HG02759 (cell line): ENCODE measurements around the gene RNF150.
A peak's percentile ranks its signal among the peaks of the same experiment; 100 is the strongest.
"Not testable (repeated sequence)": the region's sequence is repeated elsewhere in the genome, so short reads cannot be mapped to it uniquely, and the experiment has no call there.

Experiments used
- ATAC-seq: cut with Tn5 transposase; IDR thresholded peaks from one replicate; pipeline ENCODE4 v1.9.1; 2021; ENCODE audit warnings: mild to moderate bottlenecking, moderate library complexity; ENCODE audit not compliant: unreplicated experiment

Gene RNF150

DNA sequence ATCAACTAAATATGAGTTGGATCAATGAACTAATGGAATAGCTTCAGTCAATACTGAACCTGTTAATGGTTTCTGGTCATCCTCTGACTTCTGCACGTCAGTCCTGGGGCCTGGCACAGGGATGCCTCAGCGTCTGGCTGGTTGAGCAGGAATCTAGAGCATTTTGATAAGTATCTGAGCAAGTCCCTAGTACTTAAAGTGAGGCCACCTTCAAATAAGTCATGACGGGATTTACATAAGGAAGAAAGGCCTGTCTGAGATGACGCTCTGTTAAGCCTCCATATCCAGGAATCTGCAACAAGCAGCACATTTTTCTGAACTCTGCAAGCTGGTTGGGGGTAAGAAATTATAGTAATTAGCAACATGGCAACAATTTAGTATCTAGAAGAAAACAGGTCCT lies 293.9 kb downstream of the RNF150 start:
- ATAC-seq, result no peak

DNA sequence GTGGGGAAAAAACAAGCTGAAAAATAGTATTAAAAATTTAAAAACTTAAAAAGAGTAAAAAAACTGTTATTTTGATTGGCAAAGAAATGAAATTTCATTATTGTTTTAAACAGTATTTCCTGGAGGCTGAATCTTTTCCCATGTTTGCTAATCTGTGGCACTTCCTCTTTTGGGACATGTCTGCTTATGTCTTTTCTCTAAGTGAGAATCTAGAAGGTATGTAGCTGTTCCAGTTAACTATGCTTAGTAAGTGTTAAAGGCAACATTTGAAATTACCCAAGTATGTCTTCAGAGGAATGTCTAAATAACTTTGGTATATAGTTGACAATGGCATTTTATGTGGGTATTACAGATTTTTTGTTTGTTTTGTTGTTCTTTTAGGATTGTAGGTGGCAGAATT lies 295.5 kb downstream of the RNF150 start:
- ATAC-seq, result no peak

DNA sequence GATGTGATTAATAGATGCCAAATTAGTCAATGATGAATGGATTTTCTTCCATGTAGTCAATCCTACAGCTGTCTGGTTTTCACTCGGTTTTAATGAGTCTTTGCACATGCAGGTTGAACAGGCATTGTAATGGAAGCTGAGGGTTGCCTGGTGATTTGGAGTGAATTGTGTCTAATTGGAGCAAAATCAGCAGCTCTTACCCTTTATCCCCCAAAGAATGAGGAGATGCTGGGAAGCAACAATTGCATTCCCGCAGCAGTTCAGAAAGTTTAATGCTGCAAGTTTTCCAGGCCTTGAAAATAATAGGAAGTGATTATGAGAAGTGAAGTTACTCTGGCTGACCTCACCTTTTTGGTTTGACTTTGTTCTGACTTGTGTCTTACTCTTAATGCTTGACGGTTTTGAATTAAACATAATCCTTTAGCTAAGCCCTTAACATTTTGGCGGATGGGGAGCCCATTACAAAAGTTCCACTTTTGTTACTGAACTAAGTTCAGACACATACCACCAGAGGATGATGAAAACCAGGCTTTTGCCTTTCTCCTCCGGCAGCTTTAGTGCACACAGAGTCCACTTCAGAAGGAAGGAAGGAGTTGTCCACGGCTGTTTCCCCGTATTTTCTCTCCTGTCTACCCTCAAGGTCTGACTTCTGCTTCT lies 298.3 kb downstream of the RNF150 start:
- ATAC-seq, result no peak

DNA sequence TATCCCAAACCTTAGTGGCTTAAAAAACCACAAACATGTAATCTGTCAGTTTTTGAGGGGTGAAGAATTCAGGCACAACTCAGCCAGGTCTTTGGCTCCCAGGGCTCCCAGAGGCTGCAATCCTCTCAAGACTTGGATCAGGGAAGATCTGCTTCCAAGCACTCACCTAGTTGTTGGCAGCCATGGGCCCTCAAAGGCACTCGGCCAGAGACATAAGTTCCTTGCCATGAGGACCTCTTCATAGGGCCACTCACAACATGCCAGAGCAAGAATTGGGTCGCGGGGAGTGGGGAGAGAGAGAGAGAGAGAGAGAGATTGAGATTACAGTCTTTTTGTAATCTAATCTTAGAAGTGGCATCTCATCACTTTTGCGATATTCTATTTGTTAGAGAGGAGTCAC lies 300.0 kb downstream of the RNF150 start:
- ATAC-seq, result no peak

DNA sequence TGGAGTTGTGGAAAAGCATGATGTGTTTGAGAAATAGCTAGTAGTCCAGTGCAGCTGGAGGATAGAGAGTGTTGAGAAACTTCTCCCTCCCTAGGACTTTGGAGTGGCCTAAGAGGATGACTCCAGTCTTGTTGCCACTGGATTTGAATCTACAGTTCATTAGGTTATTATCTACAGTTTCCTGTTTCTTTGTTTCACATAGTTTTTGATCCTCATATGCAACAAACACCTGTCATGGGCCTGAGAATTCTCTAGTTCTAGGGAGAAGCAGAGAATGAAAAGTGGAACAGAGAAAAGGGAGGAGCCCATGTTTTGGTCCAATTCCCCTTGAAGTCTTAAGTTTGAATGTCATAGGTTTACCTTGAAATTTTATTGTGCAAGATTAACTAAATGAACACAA lies 303.4 kb downstream of the RNF150 start:
- ATAC-seq, result peak; percentile 86

DNA sequence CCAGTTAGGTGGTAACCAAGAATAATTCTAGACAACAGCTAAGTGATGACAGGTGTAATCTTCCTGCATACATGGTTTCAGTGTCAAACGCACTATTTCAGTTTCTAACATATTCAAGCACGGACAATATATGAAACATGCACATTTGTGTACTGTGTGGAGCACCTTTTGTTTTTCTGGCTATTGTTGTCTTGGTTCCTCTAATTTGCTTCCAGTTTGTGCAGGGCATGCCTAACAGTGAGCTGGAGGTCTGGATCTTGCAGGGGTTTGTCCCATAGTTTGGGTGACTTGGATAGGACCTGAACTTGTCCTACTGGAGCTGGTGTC lies 306.6 kb downstream of the RNF150 start:
- no peak for ATAC-seq

DNA sequence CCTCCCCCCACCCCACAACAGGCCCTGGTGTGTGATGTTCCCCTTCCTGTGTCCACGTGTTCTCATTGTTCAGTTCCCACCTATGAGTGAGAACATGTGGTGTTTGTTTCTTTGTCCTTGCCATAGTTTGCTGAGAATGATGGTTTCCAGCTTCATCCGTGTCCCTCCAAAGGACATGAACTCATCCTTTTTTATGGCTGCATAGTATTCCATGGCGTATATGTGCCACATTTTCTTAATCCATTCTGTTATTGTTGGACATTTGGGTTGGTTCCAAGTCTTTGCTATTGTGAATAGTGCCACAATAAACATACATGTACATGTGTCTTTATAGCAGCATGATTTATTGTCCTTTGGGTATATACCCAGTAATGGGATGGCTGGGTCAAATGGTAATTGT lies 312.7 kb downstream of the RNF150 start:
- not testable (repeated sequence) for ATAC-seq

DNA sequence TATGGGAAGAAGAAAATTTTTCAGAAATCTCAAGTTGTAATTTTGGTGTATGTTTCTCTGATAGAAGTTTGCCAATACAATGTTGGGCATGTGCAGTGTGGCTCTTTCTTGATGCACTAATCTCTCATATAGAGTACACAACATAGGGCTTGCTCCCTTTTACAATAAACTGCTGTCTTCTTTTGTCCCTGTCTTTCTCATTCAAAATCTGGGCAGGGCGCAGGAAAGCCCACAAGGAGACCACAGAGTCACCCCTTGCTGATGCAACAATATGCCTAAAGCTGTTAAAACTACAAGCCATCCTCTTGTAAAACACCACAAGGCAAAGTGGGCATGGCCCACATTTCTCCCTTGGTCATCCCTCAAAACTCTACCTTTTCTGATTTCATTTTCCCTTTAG lies 313.7 kb downstream of the RNF150 start:
- ATAC-seq, result no peak

DNA sequence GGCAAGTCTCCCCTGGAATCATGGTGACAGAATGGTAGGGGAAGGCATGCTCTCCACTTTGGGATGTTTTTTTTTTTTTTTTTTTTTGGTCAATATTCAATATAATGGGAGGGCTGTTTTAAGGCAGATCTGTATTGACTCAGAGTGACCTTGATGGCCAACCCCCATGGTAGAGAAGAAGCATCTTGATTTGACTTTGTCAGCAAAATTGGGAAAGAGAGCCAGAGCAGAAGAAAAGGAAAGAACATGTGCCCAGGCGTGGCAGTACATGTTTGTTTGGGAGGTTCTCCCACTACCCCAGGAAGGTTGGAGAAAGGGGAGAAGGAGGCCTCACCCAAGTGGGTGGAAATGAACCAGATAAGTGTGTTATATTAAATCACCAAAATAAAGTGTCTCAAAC lies 314.8 kb downstream of the RNF150 start:
- ATAC-seq, result no peak

DNA sequence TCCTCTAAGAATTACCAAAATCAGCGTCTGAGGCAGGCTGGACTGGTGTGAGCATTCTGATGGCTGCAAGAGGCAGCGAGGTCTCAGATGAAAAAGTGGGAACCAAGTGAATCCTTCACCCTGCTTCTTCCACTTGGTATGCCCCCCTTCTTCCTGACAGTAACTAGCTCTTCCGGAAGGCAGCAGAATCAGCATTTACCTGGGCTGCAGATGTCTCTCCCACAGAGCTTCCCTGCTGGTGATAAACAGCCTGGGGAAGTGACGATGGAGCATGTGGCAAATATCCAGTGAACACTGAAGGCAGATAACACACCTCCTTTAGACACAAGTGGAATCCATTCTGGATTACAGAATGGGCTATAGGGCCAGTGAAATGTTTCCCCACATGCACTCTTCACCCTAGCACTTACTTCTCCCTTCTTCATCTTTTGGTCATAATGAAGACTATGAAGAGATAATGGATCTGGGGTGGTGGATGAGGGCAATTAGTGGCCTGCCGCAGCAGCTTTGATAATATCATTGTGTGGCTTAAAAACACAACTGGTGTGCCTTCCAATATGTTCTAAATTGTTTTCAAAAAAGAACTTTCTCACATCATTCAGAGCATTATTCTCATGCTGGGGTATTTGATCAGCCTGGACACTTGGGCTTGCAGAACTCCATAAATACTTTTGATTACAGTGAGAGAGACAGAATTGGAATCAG lies 316.3 kb downstream of the RNF150 start:
- no peak for ATAC-seq

DNA sequence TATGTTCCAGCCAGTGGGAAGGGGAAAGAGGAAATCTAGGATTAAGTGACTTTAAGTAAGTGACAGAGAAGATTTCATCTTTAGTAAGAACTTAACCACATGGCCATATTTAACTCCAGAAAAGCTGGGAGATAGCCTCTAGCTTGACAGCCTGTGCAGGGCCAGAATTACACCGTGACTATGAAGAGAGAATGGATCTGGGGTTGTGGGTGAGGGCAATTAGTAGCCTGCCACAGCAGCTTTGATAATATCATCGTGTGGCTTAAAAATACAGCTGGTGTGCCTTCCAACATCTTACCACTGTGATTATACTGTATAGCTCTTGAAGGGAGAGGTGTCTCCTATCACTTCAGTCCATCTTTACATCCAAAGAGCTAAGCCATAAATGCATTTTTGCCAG lies 319.5 kb downstream of the RNF150 start:
- no peak for ATAC-seq

DNA sequence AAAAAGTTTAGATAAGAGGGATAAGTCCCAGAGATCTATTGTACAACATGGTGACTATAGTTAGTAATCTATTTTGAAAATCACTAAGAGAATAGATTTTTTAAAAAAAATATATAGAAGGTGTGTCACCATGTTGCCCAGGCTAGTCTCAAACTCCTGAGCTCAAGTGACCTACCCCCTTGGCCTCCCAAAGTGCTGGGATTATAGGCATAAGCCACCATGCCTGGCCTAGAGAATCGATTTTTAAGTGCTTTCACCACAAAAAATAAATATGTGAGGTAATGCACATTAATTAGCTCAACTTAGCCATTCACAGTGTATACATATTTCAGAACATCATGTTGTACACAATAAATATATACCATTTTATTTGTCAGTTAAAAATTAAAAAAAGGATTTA lies 320.4 kb downstream of the RNF150 start:
- ATAC-seq, result no peak

DNA sequence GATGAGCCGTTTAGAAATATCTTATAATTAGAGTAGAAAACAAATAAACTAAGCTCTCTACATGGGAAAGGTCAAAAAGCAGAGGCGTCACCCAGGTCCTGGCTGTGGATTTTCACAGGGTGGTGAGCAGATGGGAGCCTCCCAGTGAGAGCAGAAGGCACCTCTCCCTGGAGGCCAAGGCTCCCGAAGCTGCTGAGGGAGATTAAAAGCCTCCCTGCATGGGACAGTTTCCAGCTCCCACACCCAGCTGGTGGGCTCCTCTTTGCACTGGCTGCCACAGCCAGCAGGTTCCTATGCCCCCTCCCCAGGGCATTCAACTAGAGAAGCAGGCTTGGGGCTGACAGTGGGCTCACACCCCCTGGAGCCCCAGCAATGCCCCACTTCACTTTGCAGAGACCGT lies 321.8 kb downstream of the RNF150 start:
- no peak for ATAC-seq

DNA sequence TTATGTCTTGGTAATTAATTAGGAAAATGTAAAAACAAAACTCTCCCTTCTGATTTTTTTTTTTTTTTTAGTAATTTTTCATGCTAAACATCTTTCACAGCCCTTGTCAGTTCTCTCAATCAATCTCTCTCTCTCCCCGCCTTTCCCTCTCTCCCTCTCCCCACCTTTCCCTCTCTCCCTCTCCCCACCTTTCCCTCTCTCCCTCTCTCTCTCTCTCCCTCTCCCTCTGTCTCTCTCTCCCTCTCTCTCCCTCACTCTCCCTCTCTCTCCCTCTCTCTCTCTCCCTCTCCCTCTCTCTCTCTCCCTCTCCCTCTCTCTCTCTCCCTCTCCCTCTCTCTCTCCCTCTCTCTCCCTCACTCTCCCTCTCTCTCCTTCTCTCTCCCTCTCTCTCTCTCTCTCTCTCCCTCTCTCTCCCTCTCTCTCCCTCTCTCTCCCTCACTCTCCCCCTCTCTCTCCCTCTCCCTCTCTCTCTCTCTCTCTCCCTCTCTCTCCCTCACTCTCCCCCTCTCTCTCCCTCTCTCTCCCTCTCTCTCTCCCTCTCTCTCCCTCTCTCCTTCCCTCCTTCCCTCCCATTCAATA lies 322.6 kb downstream of the RNF150 start:
- ATAC-seq, result not testable (repeated sequence)
